DOHH2 (cell line): ENCODE data around the gene HECTD1.

Source experiments
- H3F3A ChIP-seq: fragments of 200-600 bp; sonication (generic), shearing (Covaris generic); 2 replicates; pipeline ENCODE4 v1.6.0; 2016; ENCODE audit warnings: antibody characterized with exemption, mild to moderate bottlenecking; ENCODE audit not compliant: control insufficient read depth, insufficient read depth
- H3K27ac ChIP-seq: fragments of 200-600 bp; sonication (generic); 2 replicates; pipeline ENCODE4 v1.5.1; 2014; ENCODE audit warnings: low read depth, mild to moderate bottlenecking, low read length, moderate library complexity
- H3K27me3 ChIP-seq: fragments of 200-600 bp; sonication (generic); 2 replicates; pipeline ENCODE4 v1.6.1; 2014; ENCODE audit warnings: mild to moderate bottlenecking, low read length, mixed read lengths; ENCODE audit not compliant: control insufficient read depth
- H3K36me3 ChIP-seq: fragments of 200-600 bp; sonication (generic); 2 replicates; pipeline ENCODE4 v1.6.1; 2014; ENCODE audit warnings: mild to moderate bottlenecking, low read length, moderate library complexity, mixed read lengths; ENCODE audit not compliant: control insufficient read depth
- H3K4me1 ChIP-seq: fragments of 200-600 bp; sonication (generic); 2 replicates; pipeline ENCODE4 v1.6.1; 2014; ENCODE audit warnings: mild to moderate bottlenecking, low read length, mixed read lengths; ENCODE audit not compliant: control insufficient read depth
- H3K4me2 ChIP-seq: fragments of 200-600 bp; sonication (generic); 2 replicates; pipeline ENCODE4 v1.6.0; 2014; ENCODE audit warnings: mild to moderate bottlenecking, low read length, moderate library complexity
- H3K4me3 ChIP-seq: fragments of 200-600 bp; sonication (generic); 2 replicates; pipeline ENCODE4 v1.5.1; 2014; ENCODE audit warnings: mild to moderate bottlenecking, low read length, mixed read lengths
- H3K79me2 ChIP-seq: fragments of 200-600 bp; sonication (generic); 2 replicates; pipeline ENCODE4 v1.6.1; 2014; ENCODE audit warnings: mild to moderate bottlenecking, low read length, mixed read lengths; ENCODE audit not compliant: control insufficient read depth
- H3K9me2 ChIP-seq: fragments of 200-600 bp; sonication (generic); replicated peaks from 2 replicates; pipeline ENCODE4 v1.6.1; 2014; ENCODE audit warnings: mild to moderate bottlenecking, low read length, mixed read lengths; ENCODE audit not compliant: control insufficient read depth
- H3K9me3 ChIP-seq: fragments of 200-600 bp; sonication (generic); 2 replicates; pipeline ENCODE4 v1.6.1; 2014; ENCODE audit warnings: antibody characterized with exemption, low read length, mixed read lengths; ENCODE audit not compliant: control insufficient read depth, insufficient read depth
- H4K20me1 ChIP-seq: fragments of 200-600 bp; sonication (generic); 2 replicates; pipeline ENCODE4 v1.6.0; 2014; ENCODE audit warnings: low read depth, mild to moderate bottlenecking, antibody characterized with exemption, low read length, moderate library complexity; ENCODE audit not compliant: control insufficient read depth, insufficient read depth
- EZH2phosphoT487 ChIP-seq: fragments of 200-600 bp; sonication (generic); IDR thresholded peaks from 2 replicates; pipeline ENCODE4 v1.6.1; 2017; ENCODE audit warnings: borderline replicate concordance, mild to moderate bottlenecking, antibody characterized with exemption, low read length, moderate library complexity, mixed read lengths
- TF ChIP-seq, protein P1 (sequence below): fragments of 200-600 bp; sonication (generic); IDR thresholded peaks from one replicate; pipeline ENCODE4 v1.5.1; 2014; ENCODE audit warnings: antibody characterized with exemption, mild to moderate bottlenecking, low read depth, low read length; ENCODE audit not compliant: poor library complexity, severe bottlenecking

HECTD1 gene

GRCh38 chr14:31139301-31139847 is 68.2 kb downstream of the HECTD1 start:
- Histone ChIP-seq H3K4me1 (no peaks in the 10 kb centered on the region), H3K27ac (no peak overlapping the region), H3K27me3 (no peaks in the 10 kb centered on the region), H3K4me3 (no peak overlapping the region), H3K9me2 (no peaks in the 10 kb centered on the region), H4K20me1 (no peaks in the 10 kb centered on the region), H3K9me3 (no peaks in the 10 kb centered on the region), H3F3A (no peaks in the 10 kb centered on the region), H3K4me2 (no peak overlapping the region), H3K36me3 (peaks cover 73% of the 10 kb centered on the region), H3K79me2 (no peaks in the 10 kb centered on the region)
- TF ChIP-seq, protein P1, sequence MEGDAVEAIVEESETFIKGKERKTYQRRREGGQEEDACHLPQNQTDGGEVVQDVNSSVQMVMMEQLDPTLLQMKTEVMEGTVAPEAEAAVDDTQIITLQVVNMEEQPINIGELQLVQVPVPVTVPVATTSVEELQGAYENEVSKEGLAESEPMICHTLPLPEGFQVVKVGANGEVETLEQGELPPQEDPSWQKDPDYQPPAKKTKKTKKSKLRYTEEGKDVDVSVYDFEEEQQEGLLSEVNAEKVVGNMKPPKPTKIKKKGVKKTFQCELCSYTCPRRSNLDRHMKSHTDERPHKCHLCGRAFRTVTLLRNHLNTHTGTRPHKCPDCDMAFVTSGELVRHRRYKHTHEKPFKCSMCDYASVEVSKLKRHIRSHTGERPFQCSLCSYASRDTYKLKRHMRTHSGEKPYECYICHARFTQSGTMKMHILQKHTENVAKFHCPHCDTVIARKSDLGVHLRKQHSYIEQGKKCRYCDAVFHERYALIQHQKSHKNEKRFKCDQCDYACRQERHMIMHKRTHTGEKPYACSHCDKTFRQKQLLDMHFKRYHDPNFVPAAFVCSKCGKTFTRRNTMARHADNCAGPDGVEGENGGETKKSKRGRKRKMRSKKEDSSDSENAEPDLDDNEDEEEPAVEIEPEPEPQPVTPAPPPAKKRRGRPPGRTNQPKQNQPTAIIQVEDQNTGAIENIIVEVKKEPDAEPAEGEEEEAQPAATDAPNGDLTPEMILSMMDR = no peak
- no peak for TF ChIP-seq EZH2phosphoT487

GRCh38 chr14:31138301-31138700 is 69.3 kb downstream of the HECTD1 start:
- H4K20me1 ChIP-seq = no peaks in the 10 kb centered on the region
- H3F3A ChIP-seq = peaks cover 6% of the 10 kb centered on the region; the same call in 1 of the 2 replicates
- H3K79me2 ChIP-seq = no peaks in the 10 kb centered on the region
- TF ChIP-seq EZH2phosphoT487 = no peak
- TF ChIP-seq, protein P1 = no peak
- no peaks in the 10 kb centered on the region for H3K9me2 ChIP-seq
- no peak overlapping the region for H3K4me2 ChIP-seq
- no peaks in the 10 kb centered on the region for H3K4me1 ChIP-seq
- H3K27me3 ChIP-seq = no peaks in the 10 kb centered on the region
- no peak overlapping the region for H3K4me3 ChIP-seq
- H3K27ac ChIP-seq = no peak overlapping the region
- no peaks in the 10 kb centered on the region for H3K9me3 ChIP-seq
- H3K36me3 ChIP-seq = peaks cover 75% of the 10 kb centered on the region

GRCh38 chr14:31137214-31137889 is 70.2 kb downstream of the HECTD1 start:
- Histone ChIP-seq H3F3A (peaks cover 6% of the 10 kb centered on the region; the same call in 1 of the 2 replicates), H3K27ac (no peak overlapping the region), H3K36me3 (peaks cover 80% of the 10 kb centered on the region), H3K27me3 (no peaks in the 10 kb centered on the region), H3K79me2 (no peaks in the 10 kb centered on the region), H3K9me3 (no peaks in the 10 kb centered on the region), H3K4me1 (no peaks in the 10 kb centered on the region), H3K4me3 (no peak overlapping the region), H4K20me1 (no peaks in the 10 kb centered on the region), H3K9me2 (no peaks in the 10 kb centered on the region), H3K4me2 (no peak overlapping the region)
- no peak for TF ChIP-seq EZH2phosphoT487
- TF ChIP-seq, protein P1 = no peak
